ENCODE measurements around the gene TRIP10.

TRIP10 gene

DNA sequence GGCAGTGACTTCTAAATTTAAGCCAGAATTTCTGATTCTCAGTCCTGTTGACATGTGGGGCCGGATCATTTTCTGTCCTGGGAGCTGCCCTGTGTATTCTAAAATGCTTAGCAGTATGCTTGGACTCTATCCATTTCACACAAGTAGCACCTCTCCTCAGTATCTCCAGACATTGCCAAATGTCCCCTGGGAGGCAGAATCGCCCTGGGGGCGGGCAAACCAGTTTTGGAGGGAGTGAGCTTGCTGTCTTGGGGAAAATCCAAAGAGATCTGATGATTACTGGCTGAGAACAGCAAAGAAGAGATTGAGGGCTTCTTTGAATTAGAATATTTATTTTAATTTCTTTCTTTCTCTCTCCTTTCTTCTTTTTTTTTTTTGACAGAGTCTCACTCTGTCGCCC, 49.4 kb downstream of the TRIP10 start:
- no peaks in the 10 kb centered on the region for H3K27me3 ChIP-seq (replicated peaks; ENCODE audit: insufficient read depth, low read length)
- DNase-seq = no peak
- H3F3A ChIP-seq (ENCODE audit: insufficient read depth, low read length) = peaks cover 8% of the 10 kb centered on the region; the same call in 1 of the 2 replicates
- peaks cover 15% of the 10 kb centered on the region for H3K4me1 ChIP-seq (ENCODE audit: low read length)
- H3K27ac ChIP-seq (ENCODE audit: low read length) = peak overlapping the region; percentile 48; the same call in 1 of the 2 replicates
- no peak overlapping the region for H2AFZ ChIP-seq (ENCODE audit: low read length)
- no peaks in the 10 kb centered on the region for H3K9me3 ChIP-seq (replicated peaks; ENCODE audit: insufficient read depth, low read length)
- no peak for TF ChIP-seq EZH2 (optimal IDR thresholded peaks at IDR 0.05; ENCODE audit: low read depth, low read length)
- TF ChIP-seq CTCF (IDR thresholded peaks at IDR 0.05; ENCODE audit: low read length) = no peak
- TF ChIP-seq EZH2phosphoT487 (IDR thresholded peaks at IDR 0.05; ENCODE audit: low read length) = no peak
- 0 out of 2 replicates have a peak, but pooled peaks cover 4% of the 10 kb centered on the region for H3K36me3 ChIP-seq (replicated peaks; ENCODE audit: insufficient read depth, low read length)
- peak overlapping the region; percentile 4; the same call in 1 of the 2 replicates for H3K4me2 ChIP-seq (ENCODE audit: low read depth, low read length)
- no peak overlapping the region; the same call in 1 of the 2 replicates for H3K4me3 ChIP-seq (ENCODE audit: low read length)
- peaks cover 93% of the 10 kb centered on the region for H3K79me2 ChIP-seq (ENCODE audit: low read length)
- H3K9ac ChIP-seq (ENCODE audit: low read length) = no peak overlapping the region; the same call in 1 of the 2 replicates
- no peaks in the 10 kb centered on the region for H4K20me1 ChIP-seq (ENCODE audit: insufficient read depth, low read length)
- no peaks in the 10 kb centered on the region for H3K9me2 ChIP-seq (replicated peaks; ENCODE audit: insufficient read depth, low read length)

- Histone ChIP-seq H3K9me3 (replicated peaks; ENCODE audit: insufficient read depth, low read length) (no peaks in the 10 kb centered on the region), H2AFZ (ENCODE audit: low read length) (no peak overlapping the region), H3K79me2 (ENCODE audit: low read length) (peaks cover 93% of the 10 kb centered on the region), H3K9ac (ENCODE audit: low read length) (no peak overlapping the region), H3K4me1 (ENCODE audit: low read length) (peaks cover 15% of the 10 kb centered on the region), H3K4me3 (ENCODE audit: low read length) (no peak overlapping the region), H3K27ac (ENCODE audit: low read length) (no peak overlapping the region), H3K9me2 (replicated peaks; ENCODE audit: insufficient read depth, low read length) (no peaks in the 10 kb centered on the region), H3K4me2 (ENCODE audit: low read depth, low read length) (no peak overlapping the region), H3K36me3 (replicated peaks; ENCODE audit: insufficient read depth, low read length) (peaks cover 11% of the 10 kb centered on the region), H3F3A (ENCODE audit: insufficient read depth, low read length) (peaks cover 8% of the 10 kb centered on the region; the same call in 1 of the 2 replicates), H4K20me1 (ENCODE audit: insufficient read depth, low read length) (no peaks in the 10 kb centered on the region), H3K27me3 (replicated peaks; ENCODE audit: insufficient read depth, low read length) (no peaks in the 10 kb centered on the region)
- no peak for TF ChIP-seq CTCF (IDR thresholded peaks at IDR 0.05; ENCODE audit: low read length)
- TF ChIP-seq EZH2phosphoT487 (IDR thresholded peaks at IDR 0.05; ENCODE audit: low read length) = no peak
- TF ChIP-seq EZH2 (optimal IDR thresholded peaks at IDR 0.05; ENCODE audit: low read depth, low read length) = no peak
- peak; percentile 40 for DNase-seq
Observed at GRCh38 chr19:6790194-6791128, 51.0 kb downstream of the TRIP10 start.

DNA sequence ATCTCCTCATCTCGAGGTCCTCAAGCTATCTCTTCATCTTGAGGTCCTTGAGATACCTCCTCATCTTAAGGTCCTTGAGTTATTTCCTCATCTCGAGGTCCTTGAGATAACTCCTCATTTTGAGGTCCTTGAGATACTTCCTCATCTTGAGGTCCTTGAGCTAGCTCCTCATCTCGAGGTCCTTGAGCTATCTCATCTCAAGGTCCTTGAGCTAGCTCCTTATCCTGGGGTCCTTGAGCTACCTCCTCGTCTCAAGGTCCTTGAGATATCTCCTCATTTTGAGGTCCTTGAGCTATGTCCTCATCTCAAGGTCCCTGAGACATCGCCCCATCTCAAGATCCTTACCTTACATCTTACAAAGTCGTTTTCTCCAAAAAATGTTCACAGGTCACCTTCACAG, 51.8 kb downstream of the TRIP10 start:
- Histone ChIP-seq H3K9ac (ENCODE audit: low read length) (no peak overlapping the region), H3K4me2 (ENCODE audit: low read depth, low read length) (no peak overlapping the region), H3K9me3 (replicated peaks; ENCODE audit: insufficient read depth, low read length) (no peaks in the 10 kb centered on the region), H3K4me3 (ENCODE audit: low read length) (no peak overlapping the region), H3K36me3 (replicated peaks; ENCODE audit: insufficient read depth, low read length) (peaks cover 11% of the 10 kb centered on the region), H4K20me1 (ENCODE audit: insufficient read depth, low read length) (no peaks in the 10 kb centered on the region), H3F3A (ENCODE audit: insufficient read depth, low read length) (peaks cover 8% of the 10 kb centered on the region; the same call in 1 of the 2 replicates), H3K9me2 (replicated peaks; ENCODE audit: insufficient read depth, low read length) (no peaks in the 10 kb centered on the region), H2AFZ (ENCODE audit: low read length) (no peak overlapping the region), H3K79me2 (ENCODE audit: low read length) (peaks cover 93% of the 10 kb centered on the region), H3K27me3 (replicated peaks; ENCODE audit: insufficient read depth, low read length) (no peaks in the 10 kb centered on the region), H3K27ac (ENCODE audit: low read length) (no peak overlapping the region), H3K4me1 (ENCODE audit: low read length) (peaks cover 15% of the 10 kb centered on the region)
- TF ChIP-seq EZH2 (optimal IDR thresholded peaks at IDR 0.05; ENCODE audit: low read depth, low read length) = no peak
- no peak for TF ChIP-seq CTCF (IDR thresholded peaks at IDR 0.05; ENCODE audit: low read length)
- TF ChIP-seq EZH2phosphoT487 (IDR thresholded peaks at IDR 0.05; ENCODE audit: low read length) = no peak
- no peak for DNase-seq

Data from MM.1S (cell line).